Right lobe of liver (tissue), 6 donors: ENCODE measurements around the gene POLE4. TPM values are rescaled to one million over a fixed set of nuclear protein-coding genes. Genes with fewer than 3 reads are reported as not detected.

Experiments used
- ATAC-seq, 4 donors: fragments of 200-7000 bp; cut with Tn5 transposase; one replicate each; pipeline ENCODE4 v1.9.1; 2020; ENCODE audit warnings: mild to moderate bottlenecking in 4 of 4, moderate library complexity in 4 of 4
- DNase-seq, 3 donors: peaks; one replicate each; pipeline ENCODE4 v3.0.0-alpha.2; 2020
- H3K27ac ChIP-seq, 3 donors: fragments of 200-600 bp; one replicate each; pipeline ENCODE4 v1.8.0; 2022
- H3K27me3 ChIP-seq, 2 donors: fragments of 200-600 bp; one replicate each; pipeline ENCODE4 v1.8.0; 2022
- H3K36me3 ChIP-seq, 4 donors: fragments of 200-600 bp; sonication (generic) in 1 of 4; one replicate each; pipeline versions ENCODE4 v1.5.1 to v1.8.0; 2017 to 2022; ENCODE audit warnings: control low read depth in 1 of 4
- H3K4me1 ChIP-seq, 4 donors: fragments of 200-600 bp; sonication (generic) in 1 of 4; one replicate each; pipeline versions ENCODE4 v1.5.1 to v1.8.0; 2017 to 2022; ENCODE audit warnings: control low read depth in 1 of 4
- H3K4me3 ChIP-seq, 3 donors: fragments of 200-600 bp; one replicate each; pipeline ENCODE4 v1.8.0; 2022
- H3K9me3 ChIP-seq, 4 donors: fragments of 200-600 bp; sonication (generic) in 1 of 4; one replicate each; pipeline versions ENCODE4 v1.5.1 to v1.8.0; 2017 to 2022; ENCODE audit warnings: control low read depth in 1 of 4
- POLR2A ChIP-seq: fragments of 450-650 bp; IDR thresholded peaks from one replicate; pipeline ENCODE4 v1.6.1; 2017; ENCODE audit warnings: antibody characterized with exemption, mild to moderate bottlenecking
- WGBS: methylation state at CpG from one replicate; pipeline ENCODE4 v1.1.6; 2018; ENCODE audit warnings: low coverage, low lambda C conversion rate; ENCODE audit not compliant: insufficient coverage; ENCODE audit errors: missing lambda C conversion rate; 5-methylcytosine and 5-hydroxymethylcytosine counted together
- intact Hi-C, 2 donors: fragments of 100-400 bp; cut with DNase I; formaldehyde crosslinking; loops; one replicate each; pipeline versions ENCODE4 v1.11.2 to v1.14.1; 2022
- total RNA-seq, 6 experiments: library from RNA; depleted of rRNA in 2 of 6; stranded (reverse); fragments of >200 nt in 2 of 6; fragmentation: NEBNext Ultra II Directional in 3 of 6; extraction: Animal tissue kit (Norgen Biotek cat#: 25700) in 3 of 6; gene quantifications; one replicate each; pipeline versions ENCODE4 v1.1.0 to v1.2.4, GENCODE V29; 2016 to 2023
- TF ChIP-seq, protein P1 (sequence below), 4 donors: fragments of 200-600 bp in 3 of 4; fragments of 450-650 bp in 1 of 4; IDR thresholded peaks; one replicate each; pipeline versions ENCODE4 v1.5.1 to v1.8.0; 2016 to 2022; ENCODE audit warnings: antibody characterized with exemption in 4 of 4, mild to moderate bottlenecking in 2 of 4
- donor health status: DM: no; HTN: yes; CAD: no.
- donor health status: DM: no; HTN: no; CAD: no.
- donor health status: DM: no; HTN: no; CAD: no.
- donor health status: DM: no; HTN: yes; CAD: no.
- donor health status: DM: no; HTN: yes; CAD: no.

POLE4 gene
- total RNA-seq, 6 experiments from 2014 or later = 9.8 to 31.4 (median 25.7) TPM

- intact Hi-C loops = no loop called here
- WGBS = 91% methylated on average over 4 of the region's 4 CpGs
- no peak for TF ChIP-seq POLR2A
- TF ChIP-seq, protein P1, sequence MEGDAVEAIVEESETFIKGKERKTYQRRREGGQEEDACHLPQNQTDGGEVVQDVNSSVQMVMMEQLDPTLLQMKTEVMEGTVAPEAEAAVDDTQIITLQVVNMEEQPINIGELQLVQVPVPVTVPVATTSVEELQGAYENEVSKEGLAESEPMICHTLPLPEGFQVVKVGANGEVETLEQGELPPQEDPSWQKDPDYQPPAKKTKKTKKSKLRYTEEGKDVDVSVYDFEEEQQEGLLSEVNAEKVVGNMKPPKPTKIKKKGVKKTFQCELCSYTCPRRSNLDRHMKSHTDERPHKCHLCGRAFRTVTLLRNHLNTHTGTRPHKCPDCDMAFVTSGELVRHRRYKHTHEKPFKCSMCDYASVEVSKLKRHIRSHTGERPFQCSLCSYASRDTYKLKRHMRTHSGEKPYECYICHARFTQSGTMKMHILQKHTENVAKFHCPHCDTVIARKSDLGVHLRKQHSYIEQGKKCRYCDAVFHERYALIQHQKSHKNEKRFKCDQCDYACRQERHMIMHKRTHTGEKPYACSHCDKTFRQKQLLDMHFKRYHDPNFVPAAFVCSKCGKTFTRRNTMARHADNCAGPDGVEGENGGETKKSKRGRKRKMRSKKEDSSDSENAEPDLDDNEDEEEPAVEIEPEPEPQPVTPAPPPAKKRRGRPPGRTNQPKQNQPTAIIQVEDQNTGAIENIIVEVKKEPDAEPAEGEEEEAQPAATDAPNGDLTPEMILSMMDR (IDR thresholded peaks at IDR 0.05) = no peak
Observed at GRCh38 chr2:74944987-74945787, 13.3 kb upstream of the POLE4 start.

GRCh38 chr2:74945788-74946331 is 12.6 kb upstream of the POLE4 start:
- WGBS = 88% methylated on average over 1 of the region's 1 CpG
- TF ChIP-seq, protein P1 (IDR thresholded peaks at IDR 0.05) = no peak
- TF ChIP-seq POLR2A = no peak
- Histone ChIP-seq H3K36me3 (no peaks in the 10 kb centered on the region), H3K27ac (no peak overlapping the region), H3K4me1 (no peaks in the 10 kb centered on the region), H3K27me3 (no peaks in the 10 kb centered on the region), H3K9me3 (no peaks in the 10 kb centered on the region), H3K4me3 (no peak overlapping the region)
- intact Hi-C loops = no loop called here
- DNase-seq = no peak
- ATAC-seq = no peak

More at GRCh38 chr2:74944987-74945787, 13.3 kb upstream of the POLE4 start:
- no peak overlapping the region for H3K27ac ChIP-seq
- ATAC-seq (no peak), DNase-seq (no peak)
- no peak overlapping the region for H3K4me3 ChIP-seq
- no peaks in the 10 kb centered on the region for H3K27me3 ChIP-seq
- no peaks in the 10 kb centered on the region for H3K4me1 ChIP-seq
- H3K36me3 ChIP-seq = no peaks in the 10 kb centered on the region
- H3K9me3 ChIP-seq = no peaks in the 10 kb centered on the region

DNA sequence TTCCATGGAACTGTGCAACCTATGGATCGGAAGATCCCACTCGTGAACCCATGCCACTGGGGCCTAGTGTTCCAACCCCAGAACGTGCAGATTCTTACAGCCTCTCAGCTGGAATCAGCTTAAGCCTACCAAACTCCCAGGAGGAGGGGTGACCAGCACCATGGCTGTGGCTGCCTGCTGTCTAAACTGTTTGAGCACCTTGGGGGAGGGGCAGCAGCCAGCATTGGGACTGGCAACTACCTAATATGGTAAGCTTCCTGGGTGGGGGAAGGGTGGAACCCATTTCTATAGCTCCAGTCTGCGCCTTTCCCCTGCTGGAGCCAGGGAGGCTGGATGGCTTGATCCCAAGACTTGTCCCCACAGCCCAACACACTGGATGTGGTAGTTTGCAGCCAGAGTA is 10.7 kb upstream of the POLE4 start:
- ATAC-seq = no peak
- Histone ChIP-seq H3K4me1 (no peaks in the 10 kb centered on the region), H3K36me3 (no peaks in the 10 kb centered on the region), H3K9me3 (no peaks in the 10 kb centered on the region), H3K4me3 (no peak overlapping the region), H3K27me3 (no peaks in the 10 kb centered on the region), H3K27ac (no peak overlapping the region)
- 100% methylated on average over 1 of the region's 4 CpGs for WGBS
- no peak for DNase-seq
- intact Hi-C loops = no loop called here
- TF ChIP-seq POLR2A = no peak
- TF ChIP-seq, protein P1 (IDR thresholded peaks at IDR 0.05) = no peak

DNA sequence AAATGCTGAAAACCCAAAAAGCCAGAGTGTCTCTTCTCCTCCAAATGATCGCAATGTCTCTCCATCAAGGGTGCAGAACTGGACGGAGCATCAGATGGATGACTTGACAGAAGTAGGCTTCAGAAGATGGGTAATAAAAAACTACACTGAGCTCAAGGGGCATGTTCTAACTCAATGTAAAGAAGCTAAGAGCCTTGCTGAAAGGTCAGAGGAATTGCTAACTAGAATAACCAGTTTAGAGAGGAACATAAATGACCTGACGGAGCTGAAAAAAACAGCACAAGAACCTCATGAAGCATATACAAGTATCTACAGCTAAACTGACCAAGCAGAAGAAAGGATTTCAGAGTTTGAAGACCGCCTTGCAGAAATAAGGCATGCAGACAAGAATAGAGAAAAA is 9.7 kb upstream of the POLE4 start:
- no peak for ATAC-seq
- 66% methylated on average over 4 of the region's 4 CpGs for WGBS
- Histone ChIP-seq H3K27ac (no peak overlapping the region), H3K36me3 (no peaks in the 10 kb centered on the region), H3K4me3 (no peak overlapping the region), H3K27me3 (no peaks in the 10 kb centered on the region), H3K9me3 (no peaks in the 10 kb centered on the region), H3K4me1 (no peaks in the 10 kb centered on the region)
- intact Hi-C loops = no loop called here
- TF ChIP-seq, protein P1 (IDR thresholded peaks at IDR 0.05) = no peak
- no peak for TF ChIP-seq POLR2A
- no peak for DNase-seq
